ENCODE results near the gene SNCG. TPM values are rescaled to one million over a fixed set of nuclear protein-coding genes. Genes with fewer than 3 reads are reported as not detected.
A peak's percentile ranks its signal among the peaks of the same experiment; 100 is the strongest.

Gene SNCG
- total RNA-seq, 1 experiment from 2014 or later = 61.1 TPM

DNA sequence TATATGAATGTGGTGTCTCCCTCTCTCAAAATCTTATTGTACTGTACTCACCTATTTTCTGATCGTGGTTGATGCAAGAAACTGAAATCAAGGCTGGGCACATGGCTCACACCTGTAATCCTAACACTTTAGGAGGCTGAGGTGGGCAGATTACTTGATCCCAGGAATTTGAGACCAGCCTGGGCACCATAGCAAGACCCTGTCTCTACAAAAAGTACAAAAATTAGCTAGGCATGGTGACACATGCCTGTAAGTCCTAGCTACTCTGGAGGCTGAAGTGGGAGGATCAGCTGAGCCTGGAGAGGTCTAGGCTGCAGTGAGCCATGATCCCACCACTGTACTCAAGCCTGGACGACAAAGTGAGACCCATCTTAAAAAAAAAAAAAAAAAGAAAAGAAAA lies 17.0 kb upstream of the SNCG start:
- no peaks in the 10 kb centered on the region for H4K20me1 ChIP-seq (ENCODE audit: insufficient read depth)
- no peak for DNase-seq (ENCODE audit: low read depth, low spot score)
- no TSS peak for BruUV-seq (replicated peaks)
- H3K36me3 ChIP-seq (ENCODE audit: control insufficient read depth in 1 of 2, insufficient read depth in 2 of 2, low read length in 2 of 2) = no peaks in the 10 kb centered on the region
- POLR2A ChIA-PET = interaction anchor here (1.0 kb wide), 1 partner anchor 25 kb away, joined by 3 read pairs; no protein-coding TSS in a partner anchor
- H3K9me2 ChIP-seq (ENCODE audit: insufficient read depth) = no peaks in the 10 kb centered on the region
- RAD21 ChIA-PET (ENCODE audit: low non-redundant PET in 1 of 2, low total read pairs in 2 of 2, uncharacterized antibody in 2 of 2, unreplicated experiment in 2 of 2) = no interaction called here
- H3K27me3 ChIP-seq (ENCODE audit: insufficient read depth, low read length) = no peaks in the 10 kb centered on the region
- H3K9ac ChIP-seq (ENCODE audit: low read length) = no peak overlapping the region
- H3K79me2 ChIP-seq (ENCODE audit: insufficient read depth, low read length) = no peaks in the 10 kb centered on the region
- H2AFZ ChIP-seq (ENCODE audit: low read depth, low read length, poor library complexity, severe bottlenecking) = no peak overlapping the region
- no peak overlapping the region for H3K27ac ChIP-seq (ENCODE audit: low read depth, low read length)
- peaks cover 0 to 27% of the 10 kb centered on the region in 2 experiments; a peak in 3 of 4 replicates for H3K4me1 ChIP-seq (ENCODE audit: control insufficient read depth in 1 of 2, insufficient read depth in 2 of 2, low read length in 2 of 2)
- intact Hi-C loops (cut with micrococcal nuclease) = no loop called here
- H3K9me3 ChIP-seq (ENCODE audit: control insufficient read depth in 1 of 2, insufficient read depth in 1 of 2, low read depth in 1 of 2, low read length in 2 of 2) = no peaks in the 10 kb centered on the region
- no peak for TF ChIP-seq CEBPB (IDR thresholded peaks at IDR 0.05; ENCODE audit: low read depth)
- TF ChIP-seq, protein P1, sequence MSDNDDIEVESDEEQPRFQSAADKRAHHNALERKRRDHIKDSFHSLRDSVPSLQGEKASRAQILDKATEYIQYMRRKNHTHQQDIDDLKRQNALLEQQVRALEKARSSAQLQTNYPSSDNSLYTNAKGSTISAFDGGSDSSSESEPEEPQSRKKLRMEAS (IDR thresholded peaks at IDR 0.05) = 0 out of 2 replicates have a peak, but pooled peaks have one; percentile 27
- CTCF ChIA-PET = interaction anchor here (0.7 to 2.3 kb wide), 2 partner anchors 20 to 42 kb away, joined by 3 to 10 read pairs; no protein-coding TSS in a partner anchor
- H3K4me3 ChIP-seq (replicated peaks in 1 of 2; ENCODE audit: low read depth in 1 of 2, low read length in 2 of 2) = no peak overlapping the region
- no peak for ATAC-seq
- H3K4me2 ChIP-seq (ENCODE audit: low read length) = no peak overlapping the region

DNA sequence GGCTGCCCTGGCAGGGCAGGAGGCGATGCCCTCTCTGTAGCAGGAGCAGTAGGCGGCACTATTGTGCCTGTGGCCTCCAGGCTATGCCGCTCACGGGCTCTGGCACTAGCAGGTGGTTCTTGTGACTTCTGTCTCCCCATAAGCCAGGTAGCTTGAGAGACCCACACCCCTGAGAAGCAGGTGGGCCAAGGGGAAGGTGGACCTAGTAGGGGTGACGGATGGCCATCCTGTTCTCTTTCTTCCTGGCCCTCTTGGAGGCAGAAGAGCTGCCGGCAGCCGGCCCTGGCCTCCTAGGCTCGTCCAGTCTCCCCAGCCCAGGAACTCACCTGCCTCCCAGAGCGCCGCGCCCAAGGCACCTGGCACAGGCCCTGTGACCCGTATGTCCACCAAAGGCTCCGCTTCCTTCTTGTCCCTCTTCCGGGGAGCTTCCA lies 16.4 kb upstream of the SNCG start:
- no peak for ATAC-seq
- Histone ChIP-seq H4K20me1 (ENCODE audit: insufficient read depth) (no peaks in the 10 kb centered on the region), H3K9me3 (ENCODE audit: control insufficient read depth in 1 of 2, insufficient read depth in 1 of 2, low read depth in 1 of 2, low read length in 2 of 2) (no peaks in the 10 kb centered on the region), H3K4me3 (replicated peaks in 1 of 2; ENCODE audit: low read depth in 1 of 2, low read length in 2 of 2) (no peak overlapping the region), H3K27me3 (ENCODE audit: insufficient read depth, low read length) (no peaks in the 10 kb centered on the region), H3K9me2 (ENCODE audit: insufficient read depth) (no peaks in the 10 kb centered on the region), H3K4me2 (ENCODE audit: low read length) (no peak overlapping the region), H3K9ac (ENCODE audit: low read length) (no peak overlapping the region), H2AFZ (ENCODE audit: low read depth, low read length, poor library complexity, severe bottlenecking) (no peak overlapping the region), H3K36me3 (ENCODE audit: control insufficient read depth in 1 of 2, insufficient read depth in 2 of 2, low read length in 2 of 2) (no peaks in the 10 kb centered on the region), H3K79me2 (ENCODE audit: insufficient read depth, low read length) (no peaks in the 10 kb centered on the region), H3K4me1 (ENCODE audit: control insufficient read depth in 1 of 2, insufficient read depth in 2 of 2, low read length in 2 of 2) (peaks cover 0 to 27% of the 10 kb centered on the region in 2 experiments; a peak in 3 of 4 replicates), H3K27ac (ENCODE audit: low read depth, low read length) (no peak overlapping the region)
- ChIA-PET CTCF (interaction anchor here (0.8 kb wide), 1 partner anchor 25 kb away, joined by 3 read pairs; no protein-coding TSS in a partner anchor), RAD21 (ENCODE audit: low non-redundant PET in 1 of 2, low total read pairs in 2 of 2, uncharacterized antibody in 2 of 2, unreplicated experiment in 2 of 2) (no interaction called here), POLR2A (interaction anchor here (1.0 kb wide), 1 partner anchor 24 kb away, joined by 3 read pairs; no protein-coding TSS in a partner anchor)
- no peak for DNase-seq (ENCODE audit: low read depth, low spot score)
- no TSS peak for BruUV-seq (replicated peaks)
- intact Hi-C loops (cut with micrococcal nuclease) = no loop called here
- TF ChIP-seq POLR2AphosphoS5 (IDR thresholded peaks at IDR 0.05; ENCODE audit: low read depth, low read length) (no peak), SP1 (IDR thresholded peaks at IDR 0.05; ENCODE audit: low read depth) (no peak), REST (IDR thresholded peaks at IDR 0.05; ENCODE audit: low read depth) (no peak), CEBPB (IDR thresholded peaks at IDR 0.05; ENCODE audit: low read depth) (no peak), RAD21 (IDR thresholded peaks at IDR 0.05; ENCODE audit: low read depth) (no peak), JUND (IDR thresholded peaks at IDR 0.05) (no peak), ATF3 (IDR thresholded peaks at IDR 0.05) (no peak), EZH2 (IDR thresholded peaks at IDR 0.05) (no peak), POLR2A (IDR thresholded peaks at IDR 0.05; ENCODE audit: borderline replicate concordance, extremely low read depth, insufficient read depth, insufficient read length) (no peak), EZH2phosphoT487 (IDR thresholded peaks at IDR 0.05; ENCODE audit: borderline replicate concordance) (no peak), SRF (IDR thresholded peaks at IDR 0.05; ENCODE audit: low read depth) (no peak)

All from HCT116 (cell line).